Measurements from ENCODE around the gene ZCCHC2. TPM values are rescaled to one million over a fixed set of nuclear protein-coding genes. Genes with fewer than 3 reads are reported as not detected.

Gene ZCCHC2
- total and polyA plus RNA-seq, 2 donors (not counting 3 experiments of a cell fraction or from before 2014, with no cell fraction given), result 16.2 to 27.2 TPM

- Histone ChIP-seq H3K79me2 (ENCODE audit: control insufficient read depth, insufficient read depth, low read length) (no peaks in the 10 kb centered on the region), H3K4me2 (ENCODE audit: insufficient read depth, low read length) (no peak overlapping the region), H3K9ac (replicated peaks; ENCODE audit: extremely low read depth, insufficient read depth, low read length) (no peak overlapping the region), H4K20me1 (replicated peaks; ENCODE audit: control insufficient read depth, extremely low read depth, insufficient read depth, low read length) (no peaks in the 10 kb centered on the region), H3K4me3 (replicated peaks in 1 of 3; ENCODE audit: insufficient read depth in 1 of 3, low read depth in 1 of 3, low read length in 3 of 3) (no peak overlapping the region), H2AFZ (ENCODE audit: low read depth, low read length) (no peak overlapping the region), H3K36me3 (ENCODE audit: control insufficient read depth in 2 of 2, extremely low read depth in 1 of 2, insufficient read depth in 2 of 2, low read length in 2 of 2) (peaks cover 21 to 27% of the 10 kb centered on the region in 2 experiments), H3K4me1 (ENCODE audit: control insufficient read depth, extremely low read depth, insufficient read depth, low read length) (no peaks in the 10 kb centered on the region), H3K27ac (ENCODE audit: insufficient read depth, low read depth, low read length) (no peak overlapping the region), H3K27me3 (ENCODE audit: control insufficient read depth in 2 of 2, insufficient read depth in 2 of 2, low read length in 2 of 2) (no peaks in the 10 kb centered on the region), H3K9me1 (replicated peaks; ENCODE audit: control insufficient read depth, extremely low read depth, insufficient read depth, low read length) (no peaks in the 10 kb centered on the region), H3K9me3 (replicated peaks; ENCODE audit: control insufficient read depth, insufficient read depth, low read length) (no peaks in the 10 kb centered on the region)
- POLR2A ChIA-PET, result no interaction called here
- no TSS peak for BruUV-seq (replicated peaks)
- FAIRE-seq (no peak), DNase-seq (ENCODE audit: low read depth, low spot score) (no peak)
- dilution Hi-C loops (cut with MboI; ENCODE audit: extremely low pct_ligation_motif_present, low sequenced_read_pairs), result no loop called here
- CTCF ChIA-PET, result interaction anchor here (1.6 to 2.0 kb wide), 2 partner anchors 16 to 145 kb away, joined by 5 to 6 read pairs; no protein-coding TSS in a partner anchor
- TF ChIP-seq GATA2 (IDR thresholded peaks at IDR 0.05; ENCODE audit: insufficient read depth, insufficient read length, low read depth, low read length) (no peak), EZH2 (IDR thresholded peaks at IDR 0.05; ENCODE audit: borderline replicate concordance, low read depth, low read length, severe bottlenecking) (no peak), MAX (IDR thresholded peaks at IDR 0.05; ENCODE audit: insufficient read depth, insufficient read length) (no peak), MYC (IDR thresholded peaks at IDR 0.05; ENCODE audit: low read depth, low read length) (no peak), FOS (IDR thresholded peaks at IDR 0.05; ENCODE audit: borderline replicate concordance, insufficient read depth, low read length) (no peak), POLR2AphosphoS5 (IDR thresholded peaks at IDR 0.05; ENCODE audit: insufficient read depth, low read depth, low read length) (no peak), JUN (IDR thresholded peaks at IDR 0.05; ENCODE audit: borderline replicate concordance, insufficient read depth, insufficient read length, low read depth) (no peak), CTCF (IDR thresholded peaks at IDR 0.05; ENCODE audit: extremely low read depth in 1 of 2, insufficient read depth in 1 of 2, low read depth in 1 of 2, low read length in 2 of 2) (no peak), POLR2A (IDR thresholded peaks at IDR 0.05; ENCODE audit: low read depth, low read length) (no peak)
- intact Hi-C loops (cut with micrococcal nuclease), result no loop called here
Measured at GRCh38 chr18:62571037-62571436, 48.2 kb downstream of the ZCCHC2 start.

Data from endothelial cell of umbilical vein (primary cell).